Colonic mucosa (tissue), 4 donors: ENCODE data around the gene GNAI2. TPM values are rescaled to one million over a fixed set of nuclear protein-coding genes. Genes with fewer than 3 reads are reported as not detected.

ENCODE experiments used
- DNase-seq: peaks from one replicate; pipeline ENCODE4 v3.0.0-alpha.2; 2020
- H3K27ac ChIP-seq: fragments of 200-600 bp; one replicate; pipeline ENCODE4 v1.8.0; 2021
- H3K27me3 ChIP-seq: fragments of 200-600 bp; one replicate; pipeline ENCODE4 v1.8.0; 2021
- H3K36me3 ChIP-seq: fragments of 200-600 bp; one replicate; pipeline ENCODE4 v1.8.0; 2021
- H3K4me1 ChIP-seq: fragments of 200-600 bp; one replicate; pipeline ENCODE4 v1.8.0; 2021; ENCODE audit warnings: mild to moderate bottlenecking
- H3K4me3 ChIP-seq: fragments of 200-600 bp; one replicate; pipeline ENCODE4 v1.8.0; 2021
- H3K9ac ChIP-seq, 2 donors: one replicate each; pipeline ENCODE4 v1.7.0; 2013; ENCODE audit warnings: control low read depth in 2 of 2, low read depth in 2 of 2, low read length in 2 of 2
- H3K9me3 ChIP-seq: fragments of 200-600 bp; one replicate; pipeline ENCODE4 v1.8.0; 2021
- CTCF ChIP-seq: fragments of 200-600 bp; IDR thresholded peaks from one replicate; pipeline ENCODE4 v1.8.0; 2022; ENCODE audit warnings: antibody characterized with exemption, mild to moderate bottlenecking
- intact Hi-C: fragments of 100-400 bp; cut with DNase I; formaldehyde crosslinking; loops from one replicate; pipeline ENCODE4 v1.14.1; 2022
- total RNA-seq, 2 donors: library from RNA; stranded (reverse); fragmentation: NEBNext Ultra II Directional in 1 of 2; extraction: Animal tissue kit (Norgen Biotek cat#: 25700) in 1 of 2; gene quantifications; one replicate each; pipeline ENCODE4 v1.2.1, GENCODE V29; 2021
- donor health status: healthy.
- donor health status: DM: no; HTN: no; CAD: no.
- donor health status: DM: no; HTN: no; CAD: no.

The GNAI2 gene
- total RNA-seq, 2 donors from 2014 or later, result 48.7 to 77.4 TPM

DNA sequence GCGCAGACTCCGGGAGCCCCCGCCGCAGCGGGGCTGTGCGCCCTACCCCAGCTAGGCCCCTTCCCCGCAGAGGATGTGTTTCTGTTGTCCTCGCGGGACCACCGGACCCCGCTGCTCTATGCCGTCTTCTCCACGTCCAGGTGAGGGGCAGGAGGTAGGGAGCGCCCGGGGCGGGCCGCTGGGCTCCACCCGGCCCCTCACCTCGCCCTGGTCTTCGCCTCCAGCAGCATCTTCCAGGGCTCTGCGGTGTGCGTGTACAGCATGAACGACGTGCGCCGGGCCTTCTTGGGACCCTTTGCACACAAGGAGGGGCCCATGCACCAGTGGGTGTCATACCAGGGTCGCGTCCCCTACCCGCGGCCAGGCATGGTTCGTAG is 37.7 kb downstream of the GNAI2 start:
- DNase-seq, result no peak
- no peaks in the 10 kb centered on the region for H3K9me3 ChIP-seq
- H3K27me3 ChIP-seq, result peaks cover 9% of the 10 kb centered on the region
- peaks cover 16% of the 10 kb centered on the region for H3K4me1 ChIP-seq
- peak overlapping the region; percentile 16 for H3K4me3 ChIP-seq
- no peak for TF ChIP-seq CTCF
- H3K27ac ChIP-seq, result no peak overlapping the region
- intact Hi-C loops, result loop anchor here (2.0 to 10.0 kb wide), 3 partner anchors 47 to 81 kb away; partner anchors contain the start of genes GNAT1, HYAL2 and TUSC2
- H3K36me3 ChIP-seq, result no peaks in the 10 kb centered on the region
- peak overlapping the region in 1 of 2 donors; percentile 35 for H3K9ac ChIP-seq

- peak; percentile 79 for DNase-seq
- peak; percentile 73 for TF ChIP-seq CTCF
- Histone ChIP-seq H3K4me1 (peaks cover 16% of the 10 kb centered on the region), H3K9me3 (no peaks in the 10 kb centered on the region), H3K9ac (peak overlapping the region; percentile 30 to 34), H3K27ac (no peak overlapping the region), H3K36me3 (no peaks in the 10 kb centered on the region), H3K27me3 (peaks cover 9% of the 10 kb centered on the region), H3K4me3 (no peak overlapping the region)
- intact Hi-C loops, result loop anchor here (2.0 to 10.0 kb wide), 3 partner anchors 48 to 82 kb away; partner anchors contain the start of genes GNAT1, HYAL2 and TUSC2
These were observed 38.5 kb downstream of the GNAI2 start for GRCh38 chr3:50274371-50275104.

- no peaks in the 10 kb centered on the region for H3K36me3 ChIP-seq
- no peak for DNase-seq
- H3K4me1 ChIP-seq, result peaks cover 16% of the 10 kb centered on the region
These were observed 39.4 kb downstream of the GNAI2 start for GRCh38 chr3:50275141-50275995.

GRCh38 chr3:50275996-50276761 is 40.2 kb downstream of the GNAI2 start:
- no peak for DNase-seq
- no peak overlapping the region for H3K9ac ChIP-seq
- no peak overlapping the region for H3K27ac ChIP-seq
- no peak overlapping the region for H3K4me3 ChIP-seq
- no peak for TF ChIP-seq CTCF
- no peaks in the 10 kb centered on the region for H3K9me3 ChIP-seq
- intact Hi-C loops, result loop anchor here (2.0 to 10.0 kb wide), 2 partner anchors 49 kb away; partner anchors contain the start of genes HYAL2 and TUSC2
- H3K36me3 ChIP-seq, result no peaks in the 10 kb centered on the region
- H3K27me3 ChIP-seq, result peaks cover 9% of the 10 kb centered on the region
- H3K4me1 ChIP-seq, result peaks cover 16% of the 10 kb centered on the region

More at GRCh38 chr3:50275141-50275995, 39.4 kb downstream of the GNAI2 start:
- H3K4me3 ChIP-seq, result no peak overlapping the region
- intact Hi-C loops, result loop anchor here (2.0 to 10.0 kb wide), 2 partner anchors 49 kb away; partner anchors contain the start of genes HYAL2 and TUSC2
- no peaks in the 10 kb centered on the region for H3K9me3 ChIP-seq
- TF ChIP-seq CTCF, result no peak
- no peak overlapping the region for H3K27ac ChIP-seq
- H3K27me3 ChIP-seq, result peaks cover 9% of the 10 kb centered on the region
- H3K9ac ChIP-seq, result no peak overlapping the region

- Histone ChIP-seq H3K4me1 (peaks cover 16% of the 10 kb centered on the region), H3K4me3 (no peak overlapping the region), H3K27ac (no peak overlapping the region), H3K9me3 (no peaks in the 10 kb centered on the region), H3K27me3 (peaks cover 9% of the 10 kb centered on the region), H3K9ac (no peak overlapping the region), H3K36me3 (no peaks in the 10 kb centered on the region)
- intact Hi-C loops, result loop anchor here (10.0 kb wide), 1 partner anchor 48 kb away; the partner anchor contains the start of genes HYAL2 and TUSC2
- TF ChIP-seq CTCF, result no peak
- no peak for DNase-seq
These were observed 40.7 kb downstream of the GNAI2 start for GRCh38 chr3:50276762-50277101.
